ENCODE measurements around the gene C1orf105.

The C1orf105 gene

GRCh38 chr1:172477216-172477615, 56.7 kb downstream of the C1orf105 start:
- Histone ChIP-seq H3K27me3 (replicated peaks) (no peaks in the 10 kb centered on the region), H3K36me3 (replicated peaks) (no peaks in the 10 kb centered on the region), H3K27ac (no peak overlapping the region), H3K4me3 (ENCODE audit: low read depth, low read length) (no peak overlapping the region)
- in situ Hi-C loops (cut with HindIII; ENCODE audit: low pct_ligation_motif_present, low sequenced_read_pairs) = no loop called here
- TF ChIP-seq, protein P1, sequence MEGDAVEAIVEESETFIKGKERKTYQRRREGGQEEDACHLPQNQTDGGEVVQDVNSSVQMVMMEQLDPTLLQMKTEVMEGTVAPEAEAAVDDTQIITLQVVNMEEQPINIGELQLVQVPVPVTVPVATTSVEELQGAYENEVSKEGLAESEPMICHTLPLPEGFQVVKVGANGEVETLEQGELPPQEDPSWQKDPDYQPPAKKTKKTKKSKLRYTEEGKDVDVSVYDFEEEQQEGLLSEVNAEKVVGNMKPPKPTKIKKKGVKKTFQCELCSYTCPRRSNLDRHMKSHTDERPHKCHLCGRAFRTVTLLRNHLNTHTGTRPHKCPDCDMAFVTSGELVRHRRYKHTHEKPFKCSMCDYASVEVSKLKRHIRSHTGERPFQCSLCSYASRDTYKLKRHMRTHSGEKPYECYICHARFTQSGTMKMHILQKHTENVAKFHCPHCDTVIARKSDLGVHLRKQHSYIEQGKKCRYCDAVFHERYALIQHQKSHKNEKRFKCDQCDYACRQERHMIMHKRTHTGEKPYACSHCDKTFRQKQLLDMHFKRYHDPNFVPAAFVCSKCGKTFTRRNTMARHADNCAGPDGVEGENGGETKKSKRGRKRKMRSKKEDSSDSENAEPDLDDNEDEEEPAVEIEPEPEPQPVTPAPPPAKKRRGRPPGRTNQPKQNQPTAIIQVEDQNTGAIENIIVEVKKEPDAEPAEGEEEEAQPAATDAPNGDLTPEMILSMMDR (IDR thresholded peaks at IDR 0.05; ENCODE audit: low read depth, low read length, missing control alignments) = no peak
- DNase-seq = no peak

GRCh38 chr1:172477741-172478140, 57.3 kb downstream of the C1orf105 start:
- no peak overlapping the region for H3K4me3 ChIP-seq (ENCODE audit: low read depth, low read length)
- H3K36me3 ChIP-seq (replicated peaks) = no peaks in the 10 kb centered on the region
- in situ Hi-C loops (cut with HindIII; ENCODE audit: low pct_ligation_motif_present, low sequenced_read_pairs) = no loop called here
- TF ChIP-seq, protein P1 (IDR thresholded peaks at IDR 0.05; ENCODE audit: low read depth, low read length, missing control alignments) = no peak
- no peaks in the 10 kb centered on the region for H3K27me3 ChIP-seq (replicated peaks)
- H3K27ac ChIP-seq = no peak overlapping the region
- no peak for DNase-seq

DNA sequence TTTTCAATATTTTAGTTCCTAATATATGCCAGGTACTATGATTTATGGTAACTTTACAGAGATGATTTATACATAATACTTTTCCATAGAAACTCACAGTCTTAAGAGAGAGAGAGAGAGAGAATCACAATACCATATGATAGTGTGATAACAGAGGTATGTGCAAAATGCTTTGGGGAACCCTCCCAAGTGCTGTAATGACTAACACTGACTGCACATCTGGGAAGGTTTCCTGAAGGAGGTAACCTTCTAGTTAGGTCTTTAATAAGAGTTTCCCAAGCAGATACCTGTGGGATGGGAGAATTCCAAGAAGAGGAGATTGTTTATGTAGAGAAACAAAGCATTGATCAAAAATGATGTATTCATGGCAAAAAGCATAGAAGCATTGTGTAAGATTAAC, 58.0 kb downstream of the C1orf105 start:
- Histone ChIP-seq H3K27me3 (replicated peaks) (no peaks in the 10 kb centered on the region), H3K36me3 (replicated peaks) (no peaks in the 10 kb centered on the region), H3K27ac (no peak overlapping the region), H3K4me3 (ENCODE audit: low read depth, low read length) (no peak overlapping the region)
- in situ Hi-C loops (cut with HindIII; ENCODE audit: low pct_ligation_motif_present, low sequenced_read_pairs) = no loop called here
- no peak for DNase-seq
- TF ChIP-seq, protein P1 (IDR thresholded peaks at IDR 0.05; ENCODE audit: low read depth, low read length, missing control alignments) = no peak

DNA sequence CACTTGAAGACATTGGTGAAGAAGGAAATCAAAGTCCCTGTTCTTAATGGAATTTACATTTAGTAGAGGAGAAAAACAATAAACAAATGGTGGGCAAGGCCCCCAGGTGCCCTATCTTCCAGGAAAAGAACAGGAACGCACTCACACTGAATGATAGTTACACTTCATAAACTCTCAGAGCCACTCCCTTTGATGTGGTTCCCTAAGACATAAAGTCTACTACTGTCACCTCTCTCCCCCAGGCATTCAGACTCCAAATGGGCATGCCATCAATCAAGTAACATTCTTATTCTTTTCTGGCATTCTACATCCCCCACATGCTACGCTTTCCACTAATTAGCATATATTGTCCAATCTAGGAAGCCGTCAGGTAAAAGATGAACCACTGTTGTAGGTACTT, 59.9 kb downstream of the C1orf105 start:
- TF ChIP-seq, protein P1 (IDR thresholded peaks at IDR 0.05; ENCODE audit: low read depth, low read length, missing control alignments) = no peak
- H3K27me3 ChIP-seq (replicated peaks) = no peaks in the 10 kb centered on the region
- no peak for DNase-seq
- H3K36me3 ChIP-seq (replicated peaks) = no peaks in the 10 kb centered on the region
- in situ Hi-C loops (cut with HindIII; ENCODE audit: low pct_ligation_motif_present, low sequenced_read_pairs) = no loop called here
- H3K27ac ChIP-seq = no peak overlapping the region
- no peak overlapping the region for H3K4me3 ChIP-seq (ENCODE audit: low read depth, low read length)

- Histone ChIP-seq H3K36me3 (replicated peaks) (no peaks in the 10 kb centered on the region), H3K27me3 (replicated peaks) (no peaks in the 10 kb centered on the region), H3K27ac (no peak overlapping the region), H3K4me3 (ENCODE audit: low read depth, low read length) (no peak overlapping the region)
- in situ Hi-C loops (cut with HindIII; ENCODE audit: low pct_ligation_motif_present, low sequenced_read_pairs) = no loop called here
- TF ChIP-seq, protein P1 (IDR thresholded peaks at IDR 0.05; ENCODE audit: low read depth, low read length, missing control alignments) = no peak
- no peak for DNase-seq
Observed at GRCh38 chr1:172482044-172482443, 61.6 kb downstream of the C1orf105 start.

GRCh38 chr1:172483448-172483847, 63.0 kb downstream of the C1orf105 start:
- in situ Hi-C loops (cut with HindIII; ENCODE audit: low pct_ligation_motif_present, low sequenced_read_pairs) = no loop called here
- TF ChIP-seq, protein P1 (IDR thresholded peaks at IDR 0.05; ENCODE audit: low read depth, low read length, missing control alignments) = no peak
- no peak for DNase-seq
- no peak overlapping the region for H3K27ac ChIP-seq
- no peak overlapping the region for H3K4me3 ChIP-seq (ENCODE audit: low read depth, low read length)
- no peaks in the 10 kb centered on the region for H3K36me3 ChIP-seq (replicated peaks)
- H3K27me3 ChIP-seq (replicated peaks) = no peaks in the 10 kb centered on the region

All from brain microvascular endothelial cell (primary cell).